HG03064 (cell line): ENCODE data around the gene PIP5K1B.

Experiments used
- ATAC-seq: cut with Tn5 transposase; IDR thresholded peaks from one replicate; pipeline ENCODE4 v1.9.1; 2021; ENCODE audit warnings: low read depth; ENCODE audit not compliant: unreplicated experiment

The PIP5K1B gene

GRCh38 chr9:68896486-68896885 is 191.4 kb downstream of the PIP5K1B start:
- no peak for ATAC-seq

GRCh38 chr9:68897577-68898145 is 192.6 kb downstream of the PIP5K1B start:
- ATAC-seq, result no peak

- no peak for ATAC-seq
These were observed 193.9 kb downstream of the PIP5K1B start for GRCh38 chr9:68898781-68899439.

- ATAC-seq, result no peak
These were observed 199.4 kb downstream of the PIP5K1B start for GRCh38 chr9:68904454-68904853.

GRCh38 chr9:68905129-68905528 is 200.1 kb downstream of the PIP5K1B start:
- no peak for ATAC-seq

- no peak for ATAC-seq
These were observed 202.9 kb downstream of the PIP5K1B start for GRCh38 chr9:68907910-68908309.

- ATAC-seq, result no peak
These were observed 207.5 kb downstream of the PIP5K1B start for GRCh38 chr9:68912561-68912960.

- no peak for ATAC-seq
These were observed 208.0 kb downstream of the PIP5K1B start for GRCh38 chr9:68913054-68913453.

- ATAC-seq, result no peak
These were observed 209.7 kb downstream of the PIP5K1B start for GRCh38 chr9:68914751-68915150.

GRCh38 chr9:68919661-68920060 is 214.6 kb downstream of the PIP5K1B start:
- peak; percentile 57 for ATAC-seq

GRCh38 chr9:68920921-68921320 is 215.9 kb downstream of the PIP5K1B start:
- no peak for ATAC-seq

GRCh38 chr9:68923480-68923879 is 218.4 kb downstream of the PIP5K1B start:
- no peak for ATAC-seq

- no peak for ATAC-seq
These were observed 220.1 kb downstream of the PIP5K1B start for GRCh38 chr9:68925175-68925574.

GRCh38 chr9:68927165-68927564 is 222.1 kb downstream of the PIP5K1B start:
- ATAC-seq, result no peak

- ATAC-seq, result no peak
These were observed 226.8 kb downstream of the PIP5K1B start for GRCh38 chr9:68931821-68932220.

- ATAC-seq, result no peak
These were observed 227.4 kb downstream of the PIP5K1B start for GRCh38 chr9:68932458-68932857.

- ATAC-seq, result peak; percentile 97
These were observed 228.6 kb downstream of the PIP5K1B start for GRCh38 chr9:68933434-68934328.

GRCh38 chr9:68934329-68934644 is 229.2 kb downstream of the PIP5K1B start:
- no peak for ATAC-seq

- no peak for ATAC-seq
These were observed 235.5 kb downstream of the PIP5K1B start for GRCh38 chr9:68940573-68940972.

GRCh38 chr9:68941780-68942459 is 236.9 kb downstream of the PIP5K1B start:
- ATAC-seq, result no peak

- ATAC-seq, result no peak
These were observed 237.8 kb downstream of the PIP5K1B start for GRCh38 chr9:68942790-68943189.
